8988T (cell line): Measurements from ENCODE around the gene SOX6.
"Not testable (repeated sequence)": the region's sequence is repeated elsewhere in the genome, so short reads cannot be mapped to it uniquely, and the experiment has no call there.

Experiments used
- DNase-seq: peaks from one replicate; pipeline ENCODE4 v3.0.0; 2011

The SOX6 gene

GRCh38 chr11:16356057-16356760, at the start of gene SOX6:
Gene SOX6 (minus strand): TSS chr11:16356546. CDS start chr11:16341248, 15,298 bp downstream.
- no peak for DNase-seq

DNA sequence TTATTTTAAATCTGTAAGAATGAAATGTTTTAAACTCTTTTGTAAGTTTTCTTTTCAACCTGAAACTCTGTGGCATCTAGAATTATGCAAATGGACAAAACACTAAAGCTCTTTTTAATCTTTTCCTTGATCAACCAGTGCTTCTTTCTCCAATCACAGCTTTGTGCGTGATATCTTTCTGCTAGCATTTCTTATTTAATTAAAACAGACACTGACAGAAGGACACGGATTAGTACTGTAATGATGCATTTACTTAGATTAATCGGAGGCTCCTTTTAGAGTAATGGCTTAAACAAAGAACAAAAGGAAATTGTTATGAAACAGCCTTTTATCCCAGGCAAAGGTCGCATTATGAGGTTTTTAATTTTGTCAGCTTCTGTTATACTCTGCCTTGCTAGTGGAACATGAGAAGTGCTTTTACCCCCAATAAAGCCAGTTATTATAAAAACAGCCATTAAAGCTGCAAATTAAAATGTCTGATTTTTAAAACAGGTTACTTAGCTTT, 48.5 kb upstream of the SOX6 start:
- DNase-seq: no peak

GRCh38 chr11:16403851-16404250, 47.5 kb upstream of the SOX6 start:
- DNase-seq: no peak

- DNase-seq: no peak
Measured at GRCh38 chr11:16403448-16403803, 47.1 kb upstream of the SOX6 start.

- DNase-seq: no peak
Measured at GRCh38 chr11:16402654-16403447, 46.5 kb upstream of the SOX6 start.

DNA sequence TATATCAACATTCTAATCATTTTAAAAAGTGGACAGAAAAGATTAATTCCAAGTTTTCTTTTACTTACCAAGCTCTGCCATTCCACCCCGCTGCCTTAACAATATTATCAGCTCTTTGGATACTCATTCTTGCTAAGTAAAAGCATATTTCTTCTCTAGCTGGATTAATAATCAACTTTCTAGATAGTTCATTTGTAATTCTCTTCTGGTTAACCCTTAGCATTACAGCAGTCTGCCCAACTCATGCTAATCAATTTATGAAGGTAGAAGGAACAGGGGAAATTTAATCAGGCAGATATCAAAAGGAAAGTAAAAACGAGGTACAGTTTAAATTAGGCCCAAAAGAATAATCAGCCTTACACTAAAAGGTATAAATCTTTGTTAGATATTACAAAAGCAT, 41.0 kb upstream of the SOX6 start:
- DNase-seq: no peak

- DNase-seq: no peak
Measured at GRCh38 chr11:16395601-16396000, 39.3 kb upstream of the SOX6 start.

DNA sequence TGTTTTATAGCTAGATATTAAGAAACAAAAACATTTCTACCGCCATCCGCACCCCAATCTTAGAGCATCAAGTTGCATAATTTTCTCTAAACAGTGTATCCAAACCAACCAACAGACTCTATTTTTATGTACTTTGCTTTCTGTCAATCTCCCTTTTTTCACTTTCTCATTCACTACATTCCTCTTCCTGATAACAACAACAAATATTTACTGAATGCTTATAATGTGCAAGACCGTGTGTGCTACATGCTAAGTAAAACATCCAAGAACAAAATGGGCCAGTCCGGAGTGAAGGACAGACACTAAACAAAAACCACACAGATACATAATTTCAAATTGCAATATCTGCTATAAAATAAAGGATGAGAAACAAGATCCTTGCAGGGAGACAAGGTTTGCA, 38.6 kb upstream of the SOX6 start:
- no peak for DNase-seq

- no peak for DNase-seq
Measured at GRCh38 chr11:16393340-16393739, 37.0 kb upstream of the SOX6 start.

DNA sequence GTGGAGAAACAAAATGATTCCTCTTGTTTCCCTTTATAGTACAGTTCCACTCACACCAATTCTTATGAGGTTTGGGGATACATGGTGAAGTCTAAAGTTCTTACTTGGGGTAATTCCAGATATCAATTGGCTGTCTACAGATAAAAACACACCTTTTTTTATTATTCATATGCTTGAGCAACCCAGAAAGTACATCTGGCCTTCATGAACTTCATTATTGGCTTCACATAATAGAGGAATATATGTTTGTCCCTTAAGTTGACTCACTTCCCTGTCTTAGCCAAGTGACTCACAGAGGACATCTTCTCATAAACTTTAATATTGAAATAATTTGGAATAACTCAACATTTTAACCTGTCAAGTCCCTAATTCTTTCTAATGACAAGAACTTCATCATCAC, 36.3 kb upstream of the SOX6 start:
- no peak for DNase-seq

GRCh38 chr11:16390826-16391225, 34.5 kb upstream of the SOX6 start:
- DNase-seq: not testable (repeated sequence)

DNA sequence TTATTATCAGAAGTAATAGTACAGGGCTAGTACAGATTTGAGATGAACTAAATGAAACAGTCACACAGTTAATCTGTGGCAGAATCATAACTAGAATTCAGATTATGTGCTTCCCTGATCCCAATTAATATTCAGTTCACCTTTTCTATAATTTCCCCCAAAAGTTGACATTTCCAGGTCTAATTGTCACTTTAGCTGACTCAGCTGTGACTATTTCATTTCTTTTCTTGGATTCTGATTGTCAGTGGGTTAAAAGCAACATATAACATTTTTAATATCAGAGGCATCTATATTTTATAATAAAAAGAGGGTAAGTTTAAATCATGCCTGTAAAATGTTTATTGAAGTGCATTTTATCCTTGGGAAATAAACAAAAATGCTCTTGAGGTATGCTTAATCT, 28.8 kb upstream of the SOX6 start:
- DNase-seq: no peak

DNA sequence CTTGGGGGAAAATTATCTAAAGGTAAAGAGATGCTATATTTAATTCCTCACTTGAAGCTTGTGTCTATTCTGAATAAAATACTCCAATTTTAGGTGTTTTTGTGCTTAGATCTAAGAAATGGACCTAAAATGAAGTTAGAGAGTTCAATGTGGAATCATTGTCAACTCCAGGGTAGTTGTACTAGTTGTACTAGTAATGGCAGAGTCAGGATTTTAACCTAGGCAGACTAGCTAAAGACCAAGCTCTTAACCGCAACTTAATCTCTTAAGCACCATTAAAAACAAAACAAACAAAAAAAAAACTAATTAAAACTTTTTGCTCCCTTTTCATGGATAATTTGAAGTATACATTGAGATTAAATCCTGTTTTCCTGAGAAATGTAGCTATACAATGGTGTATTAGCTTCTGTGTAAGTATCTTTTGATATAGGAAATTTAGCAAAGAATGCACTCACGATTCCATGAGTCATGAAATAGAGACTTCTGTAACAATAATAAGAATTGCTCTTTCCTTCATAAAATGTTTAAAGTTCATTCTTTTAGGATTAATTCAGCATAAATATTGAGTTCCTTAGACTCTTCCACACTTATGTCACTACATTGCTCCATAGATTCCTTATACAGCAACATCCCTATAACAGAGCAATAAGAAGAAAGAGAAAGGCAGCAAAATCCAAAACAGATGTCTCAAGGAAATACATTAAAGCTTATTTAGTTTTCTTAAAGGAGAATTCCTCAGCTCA, 26.5 kb upstream of the SOX6 start:
- DNase-seq: no peak

GRCh38 chr11:16382186-16382585, 25.8 kb upstream of the SOX6 start:
- DNase-seq: no peak

DNA sequence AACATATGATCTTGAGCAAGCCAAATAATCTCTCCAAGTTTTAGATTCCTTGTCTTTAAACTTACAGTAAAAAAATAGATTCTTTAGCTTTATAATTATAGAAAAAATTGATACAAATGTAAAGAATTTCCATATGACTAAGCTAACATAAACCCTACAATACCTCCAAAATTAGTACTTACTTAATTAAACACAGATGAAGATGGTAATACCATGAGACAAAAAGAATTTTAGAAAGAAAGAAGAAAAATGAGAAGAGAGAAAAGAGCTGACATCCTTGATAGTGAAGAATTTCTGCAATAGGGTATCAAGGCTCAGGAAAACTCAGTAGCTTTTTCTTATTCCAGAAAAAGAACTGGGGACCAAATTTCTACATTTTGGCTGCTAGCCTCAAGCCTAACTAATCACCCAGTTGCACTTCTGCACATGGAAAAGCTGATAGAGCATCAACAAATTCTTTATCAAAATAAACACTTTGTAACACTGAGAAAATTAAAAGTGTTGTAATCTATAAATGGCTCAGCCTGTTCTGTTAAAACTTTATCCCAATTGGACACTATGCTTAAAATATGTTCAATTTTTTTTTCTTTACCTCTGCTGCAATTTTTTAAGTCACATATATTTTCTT, 24.7 kb upstream of the SOX6 start:
- no peak for DNase-seq

- no peak for DNase-seq
Measured at GRCh38 chr11:16378906-16379305, 22.6 kb upstream of the SOX6 start.

DNA sequence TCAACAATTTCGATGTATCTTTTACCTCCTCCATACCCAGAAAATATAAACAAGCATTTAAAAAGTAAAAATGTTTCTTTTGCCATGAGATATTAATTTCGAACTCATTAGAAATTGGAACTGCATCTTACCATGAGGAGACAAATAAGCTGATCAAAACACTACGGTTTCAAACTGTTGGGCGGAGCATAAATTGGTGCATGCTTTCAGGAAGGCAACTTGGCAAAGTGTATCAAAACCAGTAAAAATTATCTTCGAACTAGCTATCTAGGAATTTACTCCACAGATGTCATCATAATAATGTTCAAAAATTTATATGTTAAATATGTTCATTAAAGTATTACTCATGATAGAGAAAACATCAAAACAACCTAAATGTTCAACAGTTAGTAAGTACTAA, 21.4 kb upstream of the SOX6 start:
- DNase-seq: no peak

DNA sequence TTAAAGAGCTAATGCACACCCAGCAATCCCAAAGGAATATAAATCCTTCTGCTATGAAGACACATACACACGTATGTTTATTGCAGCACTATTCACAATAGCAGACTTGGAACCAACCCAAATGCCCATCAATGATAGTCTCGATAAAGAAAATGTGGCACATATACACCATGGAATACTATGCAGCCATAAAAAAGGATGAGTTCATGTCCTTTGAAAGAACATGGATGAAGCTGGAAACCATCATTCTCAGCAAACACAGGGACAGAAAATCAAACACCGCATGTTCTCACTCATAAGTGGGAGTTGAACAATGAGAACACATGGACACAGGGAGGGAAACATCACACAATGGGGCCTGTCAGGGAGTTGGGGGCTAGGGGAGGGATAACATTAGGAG, 19.3 kb upstream of the SOX6 start:
- DNase-seq: not testable (repeated sequence)

DNA sequence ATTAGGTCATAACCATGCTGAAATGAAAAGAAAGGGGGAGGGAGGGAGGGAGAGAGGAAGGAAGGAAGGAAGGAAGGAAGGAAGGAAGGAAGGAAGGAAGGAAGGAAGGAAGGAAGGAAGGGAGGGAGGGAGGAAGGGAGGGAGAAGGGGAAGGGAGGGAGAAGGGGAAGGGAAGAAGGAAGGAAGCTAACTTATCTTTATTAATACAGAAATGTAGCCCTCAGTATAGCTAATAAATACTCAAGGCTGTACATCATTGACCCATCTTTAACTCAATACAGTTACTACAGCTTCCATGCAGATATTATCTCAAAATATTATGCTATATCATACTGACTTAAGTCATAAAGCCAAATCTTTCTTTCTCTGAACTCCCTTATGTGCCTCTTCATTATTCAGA, 17.4 kb upstream of the SOX6 start:
- DNase-seq: no peak

DNA sequence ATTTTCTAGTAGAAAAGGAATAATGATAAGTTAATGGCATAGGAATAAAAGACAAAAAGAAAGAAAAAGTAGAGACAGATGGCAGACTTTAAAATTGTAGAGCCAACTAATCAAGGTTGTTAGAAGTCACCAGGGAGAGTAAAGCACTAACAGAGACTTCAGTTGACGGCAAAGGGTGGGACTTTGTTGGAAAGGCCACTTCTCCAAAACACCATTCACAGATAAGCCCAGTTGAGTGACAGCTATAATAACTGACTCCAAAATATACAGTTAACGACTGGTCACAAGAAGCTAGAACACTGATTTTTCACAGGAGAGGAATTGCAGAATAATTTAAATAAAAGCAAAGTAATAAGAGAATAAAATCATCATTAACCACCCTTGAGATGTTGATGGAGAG, 16.0 kb upstream of the SOX6 start:
- DNase-seq: no peak

- no peak for DNase-seq
Measured at GRCh38 chr11:16367252-16367651, 10.9 kb upstream of the SOX6 start.

- DNase-seq: no peak
Measured at GRCh38 chr11:16365581-16366228, 9.4 kb upstream of the SOX6 start.

- DNase-seq: no peak
Measured at GRCh38 chr11:16364254-16364653, 7.9 kb upstream of the SOX6 start.
